Gastroesophageal sphincter (tissue), 3 donors: ENCODE data around the gene PROCA1.

Experiments used
- EP300 ChIP-seq: sonication (generic); formaldehyde crosslinking; IDR thresholded peaks from one replicate; pipeline ENCODE4 v1.6.1; 2017; ENCODE audit warnings: antibody characterized with exemption, mild to moderate bottlenecking
- POLR2A ChIP-seq, 2 donors: fragments of 450-650 bp; IDR thresholded peaks; one replicate each; pipeline ENCODE4 v1.6.1; 2017; ENCODE audit warnings: antibody characterized with exemption in 2 of 2, mild to moderate bottlenecking in 2 of 2, moderate library complexity in 1 of 2
- POLR2AphosphoS5 ChIP-seq: sonication (generic); formaldehyde crosslinking; IDR thresholded peaks from one replicate; pipeline ENCODE4 v1.6.1; 2017; ENCODE audit warnings: antibody characterized with exemption
- TF ChIP-seq, protein P1 (sequence below), 4 experiments: fragments of 200-600 bp in 2 of 4; fragments of 450-650 bp in 2 of 4; sonication (generic) in 1 of 4; IDR thresholded peaks; one replicate each; pipeline ENCODE4 v1.5.1; 2017 to 2019; ENCODE audit warnings: antibody characterized with exemption in 4 of 4, mild to moderate bottlenecking in 2 of 4, moderate library complexity in 2 of 4

DNA sequence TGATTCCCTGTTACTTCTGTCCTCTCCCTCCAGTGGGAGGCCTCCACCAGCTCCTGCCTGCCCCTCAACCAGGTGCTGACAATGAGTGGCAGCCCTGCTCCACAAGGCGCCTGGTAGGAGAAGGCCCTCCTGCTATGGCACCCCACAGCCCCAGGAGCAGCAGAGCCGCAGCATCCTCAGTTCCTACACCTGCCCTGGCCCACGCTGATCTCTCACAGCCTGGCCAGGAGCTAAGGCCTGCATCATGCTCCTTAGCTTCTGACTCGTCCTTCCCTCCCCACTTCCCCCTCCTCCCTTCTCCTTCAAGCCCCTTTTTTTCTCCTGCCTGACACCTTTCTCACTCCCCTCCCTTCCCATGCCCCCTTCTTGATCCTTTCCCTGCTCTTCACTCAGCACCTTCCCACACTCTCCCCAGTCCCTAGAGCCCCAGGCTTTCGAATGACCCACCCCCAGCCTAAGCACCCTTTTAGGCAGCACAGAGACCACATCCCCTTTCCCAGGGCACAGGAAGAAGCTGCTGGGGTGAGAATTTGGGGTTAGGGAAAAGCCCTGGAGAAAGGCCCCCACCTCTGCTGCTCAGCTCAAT lies 6.5 kb downstream of the PROCA1 start:
- TF ChIP-seq, protein P1, sequence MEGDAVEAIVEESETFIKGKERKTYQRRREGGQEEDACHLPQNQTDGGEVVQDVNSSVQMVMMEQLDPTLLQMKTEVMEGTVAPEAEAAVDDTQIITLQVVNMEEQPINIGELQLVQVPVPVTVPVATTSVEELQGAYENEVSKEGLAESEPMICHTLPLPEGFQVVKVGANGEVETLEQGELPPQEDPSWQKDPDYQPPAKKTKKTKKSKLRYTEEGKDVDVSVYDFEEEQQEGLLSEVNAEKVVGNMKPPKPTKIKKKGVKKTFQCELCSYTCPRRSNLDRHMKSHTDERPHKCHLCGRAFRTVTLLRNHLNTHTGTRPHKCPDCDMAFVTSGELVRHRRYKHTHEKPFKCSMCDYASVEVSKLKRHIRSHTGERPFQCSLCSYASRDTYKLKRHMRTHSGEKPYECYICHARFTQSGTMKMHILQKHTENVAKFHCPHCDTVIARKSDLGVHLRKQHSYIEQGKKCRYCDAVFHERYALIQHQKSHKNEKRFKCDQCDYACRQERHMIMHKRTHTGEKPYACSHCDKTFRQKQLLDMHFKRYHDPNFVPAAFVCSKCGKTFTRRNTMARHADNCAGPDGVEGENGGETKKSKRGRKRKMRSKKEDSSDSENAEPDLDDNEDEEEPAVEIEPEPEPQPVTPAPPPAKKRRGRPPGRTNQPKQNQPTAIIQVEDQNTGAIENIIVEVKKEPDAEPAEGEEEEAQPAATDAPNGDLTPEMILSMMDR (IDR thresholded peaks at IDR 0.05): no peak
- TF ChIP-seq POLR2AphosphoS5 (no peak), POLR2A (IDR thresholded peaks at IDR 0.05) (no peak), EP300 (no peak)
